HTERT RPE-1 (cell line): Measurements from ENCODE around the gene PSMD2.

ENCODE experiments used
- in situ Hi-C: fragments of 300-500 bp; cut with MboI; formaldehyde crosslinking; loops from 4 replicates; pipeline ENCODE4 v1.14.3; 2020; ENCODE audit warnings: low sequenced_read_pairs

Gene PSMD2

GRCh38 chr3:184277366-184277765, 21.7 kb upstream of the PSMD2 start:
- in situ Hi-C loops = no loop called here

GRCh38 chr3:184282941-184283340, 16.1 kb upstream of the PSMD2 start:
- in situ Hi-C loops = no loop called here

GRCh38 chr3:184283681-184284080, 15.4 kb upstream of the PSMD2 start:
- in situ Hi-C loops = no loop called here

- in situ Hi-C loops = no loop called here
Measured at GRCh38 chr3:184284696-184285095, 14.3 kb upstream of the PSMD2 start.

- in situ Hi-C loops = no loop called here
Measured at GRCh38 chr3:184289426-184289938, 9.6 kb upstream of the PSMD2 start.

- in situ Hi-C loops = no loop called here
Measured at GRCh38 chr3:184290331-184290730, 8.7 kb upstream of the PSMD2 start.

GRCh38 chr3:184291044-184291737, 7.8 kb upstream of the PSMD2 start:
- in situ Hi-C loops = no loop called here

GRCh38 chr3:184291738-184292445, 7.1 kb upstream of the PSMD2 start:
- in situ Hi-C loops = no loop called here

GRCh38 chr3:184295771-184296170, 3.3 kb upstream of the PSMD2 start:
- in situ Hi-C loops = no loop called here

GRCh38 chr3:184296616-184297015, 2.4 kb upstream of the PSMD2 start:
- in situ Hi-C loops = no loop called here

GRCh38 chr3:184299488-184300377, 692 bp downstream of the PSMD2 start:
- in situ Hi-C loops = no loop called here

GRCh38 chr3:184300378-184300720, 1.3 kb downstream of the PSMD2 start:
- in situ Hi-C loops = no loop called here

GRCh38 chr3:184305577-184305976, 6.5 kb downstream of the PSMD2 start:
- in situ Hi-C loops = no loop called here

GRCh38 chr3:184306341-184306972, 7.4 kb downstream of the PSMD2 start:
- in situ Hi-C loops = no loop called here

GRCh38 chr3:184307915-184308314, 8.9 kb downstream of the PSMD2 start:
- in situ Hi-C loops = no loop called here

GRCh38 chr3:184308744-184309143, 9.7 kb downstream of the PSMD2 start:
- in situ Hi-C loops = no loop called here

GRCh38 chr3:184311633-184312032, 12.6 kb downstream of the PSMD2 start:
- in situ Hi-C loops = no loop called here

GRCh38 chr3:184314363-184314699, 15.3 kb downstream of the PSMD2 start, which contains the start of gene EIF4G1:
TSS of gene EIF4G1 (plus strand) at chr3:184314606. CDS start at chr3:184315797, 1,191 bp downstream.
- in situ Hi-C loops = no loop called here

GRCh38 chr3:184314700-184315542, 15.9 kb downstream of the PSMD2 start:
- in situ Hi-C loops = no loop called here

GRCh38 chr3:184315543-184315867, 16.5 kb downstream of the PSMD2 start:
- in situ Hi-C loops = no loop called here
